Measurements from ENCODE around the gene PHRF1. TPM values are rescaled to one million over a fixed set of nuclear protein-coding genes. Genes with fewer than 3 reads are reported as not detected.

Gene PHRF1
- total and polyA plus RNA-seq, 9 of the 15 experiments (the other 6 are each of a cell fraction or from before 2014, with no cell fraction given): 0.07 to 37.2 (median 7.7) TPM

DNA sequence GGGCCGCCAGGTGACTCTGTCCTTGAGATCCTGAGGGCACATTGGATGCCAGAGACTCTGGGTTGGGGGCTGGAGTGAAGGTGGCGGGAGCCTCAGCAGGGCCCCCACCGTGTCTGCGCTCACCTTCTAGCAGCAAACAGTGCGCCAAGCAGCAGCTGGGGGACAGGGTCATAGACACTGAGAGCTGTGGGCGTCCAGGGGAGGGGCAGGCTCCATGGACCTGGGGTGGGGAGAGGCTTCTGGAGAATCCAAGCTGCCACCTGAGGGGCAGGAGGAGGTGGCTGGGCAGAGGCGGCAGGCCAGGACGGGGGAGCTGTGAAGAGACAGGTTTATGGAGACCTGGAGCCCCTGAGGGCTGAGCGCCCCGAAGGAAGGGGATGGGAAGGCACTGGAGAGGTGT is 8.0 kb downstream of the PHRF1 start:
- TF ChIP-seq POLR2G (IDR thresholded peaks at IDR 0.05; ENCODE audit: low read depth, low read length): peak; percentile 35; the same call in 1 of the 2 replicates
- TF ChIP-seq ZC3H11A (IDR thresholded peaks at IDR 0.05; ENCODE audit: low read depth, low read length): no peak
- no peak for TF ChIP-seq ZNF134 (CRISPR knock-in tag; conservative IDR thresholded peaks at IDR 0.05)
- no peak for TF ChIP-seq NFE2L1 (tag; IDR thresholded peaks at IDR 0.05; ENCODE audit: borderline replicate concordance, low read depth)
- peak; percentile 37; the same call in 1 of the 2 replicates for TF ChIP-seq RBFOX2 (IDR thresholded peaks at IDR 0.05; ENCODE audit: low read depth, low read length)
- in situ Hi-C loops (cut with MboI) (no loop called here), intact Hi-C loops (cut with micrococcal nuclease) (no loop called here)
- ChIA-PET POLR2A (interaction anchor here (0.7 to 1.2 kb wide), 2 partner anchors 9 to 73 kb away, joined by 3 read pairs; partner anchors contain the start of gene PHRF1), CTCF (ENCODE audit: low intra/inter-chr PET ratio) (no interaction called here)
- FAIRE-seq: no peak
- WGBS (ENCODE audit: insufficient coverage, low coverage, missing lambda C conversion rate): 98% methylated on average over 7 of the region's 10 CpGs
- Histone ChIP-seq H3K27me3 (ENCODE audit: control insufficient read depth in 2 of 2, insufficient read depth in 2 of 2, low read length in 2 of 2) (no peaks in the 10 kb centered on the region), H3K9ac (ENCODE audit: insufficient read depth in 1 of 2, low read depth in 2 of 2, low read length in 2 of 2) (no peak overlapping the region), H2AFZ (ENCODE audit: low read depth, low read length) (no peak overlapping the region), H3K9me1 (ENCODE audit: control insufficient read depth, insufficient read depth, low read length) (peaks cover 19% of the 10 kb centered on the region), H3K79me2 (ENCODE audit: control insufficient read depth, insufficient read depth, low read length) (peaks cover 70% of the 10 kb centered on the region), H3K27ac (ENCODE audit: extremely low read depth, low read depth, low read length) (no peak overlapping the region), H3K36me3 (ENCODE audit: control insufficient read depth, insufficient read depth, low read length) (peaks cover 84% of the 10 kb centered on the region), H3K4me2 (ENCODE audit: insufficient read depth, low read length) (no peak overlapping the region), H3K4me1 (replicated peaks in 1 of 2; ENCODE audit: control insufficient read depth in 2 of 2, insufficient read depth in 2 of 2, low read length in 2 of 2) (peaks cover 15 to 38% of the 10 kb centered on the region in 2 experiments), H4K20me1 (replicated peaks; ENCODE audit: control insufficient read depth, insufficient read depth, low read length) (peaks cover 23% of the 10 kb centered on the region), H3K4me3 (no peak overlapping the region), H3K9me3 (replicated peaks; ENCODE audit: control insufficient read depth, insufficient read depth, low read depth, low read length) (no peaks in the 10 kb centered on the region)
- no peak for ATAC-seq
- BruUV-seq (replicated peaks): no TSS peak
- DNase-seq (ENCODE audit: extremely low read depth in 1 of 4, low spot score in 3 of 4): no peak

Measured in K562 (cell line).